ENCODE results near the gene SIK2.

DNA sequence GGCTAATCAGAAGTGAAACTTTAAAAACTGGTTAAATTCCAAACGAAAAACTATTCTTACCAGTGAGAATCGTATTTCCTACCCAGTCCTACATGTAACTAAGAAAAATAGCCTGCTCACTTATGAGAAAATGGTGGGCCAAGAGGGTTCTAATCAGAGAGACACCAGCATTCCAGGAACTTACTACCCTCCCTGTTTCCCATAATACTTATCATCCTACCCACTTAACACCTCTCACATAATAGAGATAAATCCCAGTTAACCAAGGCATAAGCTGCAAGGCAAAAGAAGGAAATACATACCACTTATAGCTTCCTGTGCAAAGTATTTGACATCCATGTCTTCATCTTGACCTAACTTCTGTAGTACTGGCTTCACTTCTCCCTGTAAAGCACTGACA lies 139.5 kb downstream of the SIK2 start:
- TF ChIP-seq, protein P1, sequence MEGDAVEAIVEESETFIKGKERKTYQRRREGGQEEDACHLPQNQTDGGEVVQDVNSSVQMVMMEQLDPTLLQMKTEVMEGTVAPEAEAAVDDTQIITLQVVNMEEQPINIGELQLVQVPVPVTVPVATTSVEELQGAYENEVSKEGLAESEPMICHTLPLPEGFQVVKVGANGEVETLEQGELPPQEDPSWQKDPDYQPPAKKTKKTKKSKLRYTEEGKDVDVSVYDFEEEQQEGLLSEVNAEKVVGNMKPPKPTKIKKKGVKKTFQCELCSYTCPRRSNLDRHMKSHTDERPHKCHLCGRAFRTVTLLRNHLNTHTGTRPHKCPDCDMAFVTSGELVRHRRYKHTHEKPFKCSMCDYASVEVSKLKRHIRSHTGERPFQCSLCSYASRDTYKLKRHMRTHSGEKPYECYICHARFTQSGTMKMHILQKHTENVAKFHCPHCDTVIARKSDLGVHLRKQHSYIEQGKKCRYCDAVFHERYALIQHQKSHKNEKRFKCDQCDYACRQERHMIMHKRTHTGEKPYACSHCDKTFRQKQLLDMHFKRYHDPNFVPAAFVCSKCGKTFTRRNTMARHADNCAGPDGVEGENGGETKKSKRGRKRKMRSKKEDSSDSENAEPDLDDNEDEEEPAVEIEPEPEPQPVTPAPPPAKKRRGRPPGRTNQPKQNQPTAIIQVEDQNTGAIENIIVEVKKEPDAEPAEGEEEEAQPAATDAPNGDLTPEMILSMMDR (conservative IDR thresholded peaks at IDR 0.05; ENCODE audit: low read depth, low read length) = no peak
- TF ChIP-seq EZH2phosphoT487 (IDR thresholded peaks at IDR 0.05; ENCODE audit: borderline replicate concordance, low read length) = no peak

Data from PC-3 (cell line).